ENCODE measurements around the gene CLTCL1.

GRCh38 chr22:19184276-19184997, 107.1 kb downstream of the CLTCL1 start:
- TF ChIP-seq POLR2A (IDR thresholded peaks at IDR 0.05) (no peak), CTCF (IDR thresholded peaks at IDR 0.05) (no peak)

Measured in right lobe of liver (tissue), 4 donors.